ENCODE data around the gene SORCS2. TPM values are rescaled to one million over a fixed set of nuclear protein-coding genes. Genes with fewer than 3 reads are reported as not detected.

SORCS2 gene
- total RNA-seq, 1 donor from 2014 or later = 13.8 TPM

- Histone ChIP-seq H3K79me2 (ENCODE audit: insufficient read depth, low read length) (peaks cover 3% of the 10 kb centered on the region), H3K4me2 (ENCODE audit: low read length) (no peak overlapping the region), H3K27me3 (ENCODE audit: insufficient read depth, low read length) (no peaks in the 10 kb centered on the region), H3K27ac (ENCODE audit: low read depth, low read length) (no peak overlapping the region), H3K9ac (ENCODE audit: low read length) (no peak overlapping the region), H3K36me3 (ENCODE audit: insufficient read depth, low read length) (no peaks in the 10 kb centered on the region), H3K4me1 (ENCODE audit: insufficient read depth, low read length) (peaks cover 22% of the 10 kb centered on the region), H4K20me1 (ENCODE audit: insufficient read depth, low read length) (peaks cover 17% of the 10 kb centered on the region), H3K9me3 (ENCODE audit: insufficient read depth, low read depth, low read length) (no peaks in the 10 kb centered on the region), H2AFZ (ENCODE audit: low read depth, low read length) (no peak overlapping the region), H3K4me3 (ENCODE audit: insufficient read depth, low read depth, low read length) (no peak overlapping the region)
- H3K27ac Mint-ChIP-seq (ENCODE audit: unreplicated experiment) = no peak overlapping the region
- no peak overlapping the region for H3K4me3 Mint-ChIP-seq (ENCODE audit: unreplicated experiment)
- H3K9me3 Mint-ChIP-seq (ENCODE audit: unreplicated experiment) = peaks cover 13% of the 10 kb centered on the region
- no peak for FAIRE-seq
- TF ChIP-seq EZH2 (IDR thresholded peaks at IDR 0.05; ENCODE audit: insufficient read depth, low read length) (no peak), CTCF (IDR thresholded peaks at IDR 0.05; ENCODE audit: insufficient read depth, low read depth, low read length) (no peak)
- DNase-seq (ENCODE audit: low read depth) = no peak
- H3K27me3 Mint-ChIP-seq (ENCODE audit: low read depth, unreplicated experiment) = peaks cover 11% of the 10 kb centered on the region
- peaks cover 11% of the 10 kb centered on the region for H3K36me3 Mint-ChIP-seq (ENCODE audit: low read depth, unreplicated experiment)
- peaks cover 38% of the 10 kb centered on the region for H3K4me1 Mint-ChIP-seq (ENCODE audit: low read depth, unreplicated experiment)
These were observed 84.2 kb downstream of the SORCS2 start for GRCh38 chr4:7276515-7276914.

GRCh38 chr4:7278071-7278765 lies 85.9 kb downstream of the SORCS2 start:
- no peak for FAIRE-seq
- Mint-ChIP-seq H3K9me3 (ENCODE audit: unreplicated experiment) (peaks cover 6% of the 10 kb centered on the region), H3K36me3 (ENCODE audit: low read depth, unreplicated experiment) (peaks cover 4% of the 10 kb centered on the region), H3K4me1 (ENCODE audit: low read depth, unreplicated experiment) (peaks cover 50% of the 10 kb centered on the region), H3K27me3 (ENCODE audit: low read depth, unreplicated experiment) (peaks cover 1% of the 10 kb centered on the region), H3K4me3 (ENCODE audit: unreplicated experiment) (no peak overlapping the region), H3K27ac (ENCODE audit: unreplicated experiment) (no peak overlapping the region)
- DNase-seq (ENCODE audit: low read depth) = no peak
- no peak overlapping the region for H2AFZ ChIP-seq (ENCODE audit: low read depth, low read length)
- H3K4me3 ChIP-seq (ENCODE audit: insufficient read depth, low read depth, low read length) = no peak overlapping the region
- no peak overlapping the region for H3K9ac ChIP-seq (ENCODE audit: low read length)
- H3K36me3 ChIP-seq (ENCODE audit: insufficient read depth, low read length) = no peaks in the 10 kb centered on the region
- peaks cover 27% of the 10 kb centered on the region for H3K4me1 ChIP-seq (ENCODE audit: insufficient read depth, low read length)
- peaks cover 3% of the 10 kb centered on the region for H3K79me2 ChIP-seq (ENCODE audit: insufficient read depth, low read length)
- no peak overlapping the region for H3K4me2 ChIP-seq (ENCODE audit: low read length)
- H3K27me3 ChIP-seq (ENCODE audit: insufficient read depth, low read length) = no peaks in the 10 kb centered on the region
- H3K9me3 ChIP-seq (ENCODE audit: insufficient read depth, low read depth, low read length) = no peaks in the 10 kb centered on the region
- no peak overlapping the region for H3K27ac ChIP-seq (ENCODE audit: low read depth, low read length)
- H4K20me1 ChIP-seq (ENCODE audit: insufficient read depth, low read length) = peaks cover 29% of the 10 kb centered on the region
- TF ChIP-seq EZH2 (IDR thresholded peaks at IDR 0.05; ENCODE audit: insufficient read depth, low read length) (no peak), CTCF (IDR thresholded peaks at IDR 0.05; ENCODE audit: insufficient read depth, low read depth, low read length) (no peak)

- peaks cover 4% of the 10 kb centered on the region for H3K9me3 Mint-ChIP-seq (ENCODE audit: unreplicated experiment)
- H3K4me2 ChIP-seq (ENCODE audit: low read length) = no peak overlapping the region
- FAIRE-seq = no peak
- H3K27me3 ChIP-seq (ENCODE audit: insufficient read depth, low read length) = no peaks in the 10 kb centered on the region
- H3K4me1 Mint-ChIP-seq (ENCODE audit: low read depth, unreplicated experiment) = peaks cover 50% of the 10 kb centered on the region
- no peak overlapping the region for H3K9ac ChIP-seq (ENCODE audit: low read length)
- TF ChIP-seq CTCF (IDR thresholded peaks at IDR 0.05; ENCODE audit: insufficient read depth, low read depth, low read length) = no peak
- TF ChIP-seq EZH2 (IDR thresholded peaks at IDR 0.05; ENCODE audit: insufficient read depth, low read length) = no peak
- H3K79me2 ChIP-seq (ENCODE audit: insufficient read depth, low read length) = peaks cover 3% of the 10 kb centered on the region
- peaks cover 31% of the 10 kb centered on the region for H4K20me1 ChIP-seq (ENCODE audit: insufficient read depth, low read length)
- H3K27me3 Mint-ChIP-seq (ENCODE audit: low read depth, unreplicated experiment) = no peaks in the 10 kb centered on the region
- no peak overlapping the region for H3K4me3 ChIP-seq (ENCODE audit: insufficient read depth, low read depth, low read length)
- no peak for DNase-seq (ENCODE audit: low read depth)
- no peaks in the 10 kb centered on the region for H3K9me3 ChIP-seq (ENCODE audit: insufficient read depth, low read depth, low read length)
- no peak overlapping the region for H3K27ac Mint-ChIP-seq (ENCODE audit: unreplicated experiment)
- no peaks in the 10 kb centered on the region for H3K36me3 ChIP-seq (ENCODE audit: insufficient read depth, low read length)
- H3K4me1 ChIP-seq (ENCODE audit: insufficient read depth, low read length) = peaks cover 27% of the 10 kb centered on the region
- no peak overlapping the region for H3K4me3 Mint-ChIP-seq (ENCODE audit: unreplicated experiment)
- H2AFZ ChIP-seq (ENCODE audit: low read depth, low read length) = no peak overlapping the region
- H3K36me3 Mint-ChIP-seq (ENCODE audit: low read depth, unreplicated experiment) = peaks cover 4% of the 10 kb centered on the region
- no peak overlapping the region for H3K27ac ChIP-seq (ENCODE audit: low read depth, low read length)
These were observed 86.6 kb downstream of the SORCS2 start for GRCh38 chr4:7278981-7279380.

Data from astrocyte (in vitro differentiated cells and primary cell).